A673 (cell line): ENCODE measurements around the gene HPN.

Experiments used
- EZH2 ChIP-seq: fragments of 200-600 bp; sonication (generic); IDR thresholded peaks from 2 replicates; pipeline ENCODE4 v1.6.1; 2017; ENCODE audit warnings: borderline replicate concordance, low read depth, mild to moderate bottlenecking, mixed read lengths, antibody characterized with exemption, low read length; ENCODE audit not compliant: poor library complexity, severe bottlenecking
- TF ChIP-seq, protein P1 (sequence below): fragments of 300-800, 200-600 bp; sonication (generic); conservative IDR thresholded peaks from 2 replicates; pipeline ENCODE4 v1.5.1; 2017; ENCODE audit warnings: low read depth, mild to moderate bottlenecking, antibody characterized with exemption, low read length, moderate library complexity, mixed read lengths

DNA sequence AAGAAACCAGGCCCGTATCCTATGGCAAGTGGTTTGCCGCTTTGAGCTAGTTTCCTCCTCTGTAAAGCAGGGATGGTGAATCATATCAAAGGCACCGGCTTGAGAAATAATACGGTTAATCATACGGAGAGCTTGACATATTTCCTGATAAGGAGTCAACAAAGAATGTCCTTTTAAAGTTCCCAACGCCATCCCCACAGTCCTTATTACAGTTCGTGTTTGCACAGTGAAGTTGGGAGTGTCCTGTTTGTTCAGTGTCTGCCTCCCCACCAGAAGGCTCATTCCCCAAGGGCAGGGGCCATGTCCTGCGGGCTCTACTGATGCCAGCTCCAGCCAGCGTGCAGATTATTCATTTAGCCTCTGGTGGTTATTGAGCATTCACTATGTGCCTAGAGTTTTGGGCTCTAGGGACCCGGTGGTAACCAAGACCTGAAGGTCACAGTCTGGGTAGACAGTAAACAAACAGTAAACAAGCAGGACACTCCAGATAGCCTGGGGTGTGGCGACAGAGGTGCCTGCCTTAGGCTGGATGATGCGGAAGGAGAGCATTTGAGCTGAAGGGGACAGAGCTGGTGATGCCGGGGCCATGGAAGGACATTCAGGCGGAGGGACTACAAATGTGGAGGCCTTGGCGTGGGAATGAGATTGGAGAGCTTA lies 35.1 kb upstream of the HPN start:
- TF ChIP-seq, protein P1, sequence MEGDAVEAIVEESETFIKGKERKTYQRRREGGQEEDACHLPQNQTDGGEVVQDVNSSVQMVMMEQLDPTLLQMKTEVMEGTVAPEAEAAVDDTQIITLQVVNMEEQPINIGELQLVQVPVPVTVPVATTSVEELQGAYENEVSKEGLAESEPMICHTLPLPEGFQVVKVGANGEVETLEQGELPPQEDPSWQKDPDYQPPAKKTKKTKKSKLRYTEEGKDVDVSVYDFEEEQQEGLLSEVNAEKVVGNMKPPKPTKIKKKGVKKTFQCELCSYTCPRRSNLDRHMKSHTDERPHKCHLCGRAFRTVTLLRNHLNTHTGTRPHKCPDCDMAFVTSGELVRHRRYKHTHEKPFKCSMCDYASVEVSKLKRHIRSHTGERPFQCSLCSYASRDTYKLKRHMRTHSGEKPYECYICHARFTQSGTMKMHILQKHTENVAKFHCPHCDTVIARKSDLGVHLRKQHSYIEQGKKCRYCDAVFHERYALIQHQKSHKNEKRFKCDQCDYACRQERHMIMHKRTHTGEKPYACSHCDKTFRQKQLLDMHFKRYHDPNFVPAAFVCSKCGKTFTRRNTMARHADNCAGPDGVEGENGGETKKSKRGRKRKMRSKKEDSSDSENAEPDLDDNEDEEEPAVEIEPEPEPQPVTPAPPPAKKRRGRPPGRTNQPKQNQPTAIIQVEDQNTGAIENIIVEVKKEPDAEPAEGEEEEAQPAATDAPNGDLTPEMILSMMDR, result no peak
- no peak for TF ChIP-seq EZH2
